Tongue (tissue), 2 donors: ENCODE results near the gene ATP1A2. TPM values are rescaled to one million over a fixed set of nuclear protein-coding genes. Genes with fewer than 3 reads are reported as not detected.

ENCODE experiments used
- DNase-seq: peaks from one replicate; pipeline ENCODE4 v3.0.0-alpha.2; 2015
- total RNA-seq: library from RNA; depleted of rRNA; stranded (reverse); fragments of >200 nt; gene quantifications from one replicate; pipeline ENCODE4 v1.2.3, GENCODE V29; 2014

Gene ATP1A2
- total RNA-seq, 1 donor from 2014 or later, result 144 TPM

DNA sequence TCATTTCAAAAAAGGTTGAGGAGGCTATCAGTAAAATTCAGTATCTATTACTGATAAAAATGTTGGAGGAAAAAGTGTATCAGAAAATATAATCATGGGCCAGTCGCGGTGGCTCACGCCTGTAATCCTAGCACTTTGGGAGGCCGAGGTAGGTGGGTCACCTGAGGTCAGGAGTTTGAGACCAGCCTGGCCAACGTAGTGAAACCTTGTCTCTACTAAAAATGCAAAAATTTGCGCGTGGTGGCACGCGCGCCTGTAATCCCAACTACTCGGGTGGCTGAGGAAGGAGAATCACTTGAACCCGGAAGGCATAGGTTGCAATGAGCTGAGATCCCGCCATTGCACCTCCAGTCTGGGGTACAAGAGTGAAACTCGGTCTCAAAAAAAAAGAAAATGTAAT is 30.5 kb downstream of the ATP1A2 start:
- no peak for DNase-seq

GRCh38 chr1:160148121-160148520 is 32.6 kb downstream of the ATP1A2 start:
- no peak for DNase-seq

- DNase-seq, result no peak
Observed at GRCh38 chr1:160149233-160149632, 33.7 kb downstream of the ATP1A2 start.

DNA sequence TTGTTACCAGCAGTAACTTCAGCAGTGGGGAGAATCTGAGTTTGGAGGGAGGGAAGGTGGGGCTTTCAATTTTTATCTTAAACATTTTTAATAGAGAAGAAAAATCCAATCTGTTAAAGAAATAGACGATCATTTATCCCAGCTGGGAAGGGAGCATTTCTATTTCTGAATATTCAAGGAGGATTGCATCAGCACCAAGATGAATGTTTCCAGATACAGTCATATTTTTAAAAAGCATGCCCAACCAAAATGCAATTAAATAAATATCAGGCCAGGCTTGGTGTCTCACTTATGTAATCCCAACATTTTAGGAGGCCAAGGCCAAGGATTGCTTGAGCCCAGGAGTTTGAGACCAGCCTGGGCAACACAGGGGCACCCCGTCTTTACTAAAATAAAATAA is 34.2 kb downstream of the ATP1A2 start:
- DNase-seq, result no peak

DNA sequence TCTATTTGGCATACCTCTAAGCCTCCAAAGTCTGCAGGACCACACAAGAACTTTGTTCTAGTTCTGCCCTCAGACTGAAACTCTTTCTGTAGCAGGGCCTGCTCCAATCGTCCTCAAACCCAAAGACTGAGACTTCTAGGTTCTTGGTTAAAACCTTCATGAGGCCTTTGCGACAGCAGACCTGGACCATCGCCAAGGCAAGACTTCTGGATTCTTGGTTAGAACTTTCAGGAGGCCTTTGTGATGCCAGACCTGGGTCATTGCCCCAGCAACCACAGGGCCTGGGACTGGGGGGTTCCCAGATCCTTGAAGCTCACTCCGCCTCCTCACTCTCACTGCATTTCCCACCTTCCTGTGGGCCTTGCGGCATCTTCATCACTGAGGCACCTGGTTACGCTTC is 35.7 kb downstream of the ATP1A2 start, which contains the start of gene ATP1A4:
Gene ATP1A4, plus strand, starts transcription at position 301 of the 400 bp plus-strand sequence. CDS start 438 bp downstream, outside the sequence.
- DNase-seq, result no peak

DNA sequence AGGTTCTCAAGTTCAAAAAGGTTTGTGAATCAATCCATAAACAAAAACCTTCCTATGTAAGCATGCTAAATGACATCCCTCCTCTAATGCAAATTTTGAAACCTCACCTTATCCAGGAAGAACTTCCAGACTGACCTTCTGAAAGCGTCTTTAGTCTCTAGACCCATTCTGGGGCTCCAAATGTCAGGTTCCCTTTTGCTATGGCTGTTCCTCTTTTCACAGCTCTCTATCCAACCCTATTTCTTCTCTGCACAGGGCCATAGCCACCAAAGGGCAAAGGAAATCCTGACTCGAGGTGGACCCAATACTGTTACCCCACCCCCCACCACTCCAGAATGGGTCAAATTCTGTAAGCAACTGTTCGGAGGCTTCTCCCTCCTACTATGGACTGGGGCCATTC is 39.2 kb downstream of the ATP1A2 start:
- no peak for DNase-seq

DNA sequence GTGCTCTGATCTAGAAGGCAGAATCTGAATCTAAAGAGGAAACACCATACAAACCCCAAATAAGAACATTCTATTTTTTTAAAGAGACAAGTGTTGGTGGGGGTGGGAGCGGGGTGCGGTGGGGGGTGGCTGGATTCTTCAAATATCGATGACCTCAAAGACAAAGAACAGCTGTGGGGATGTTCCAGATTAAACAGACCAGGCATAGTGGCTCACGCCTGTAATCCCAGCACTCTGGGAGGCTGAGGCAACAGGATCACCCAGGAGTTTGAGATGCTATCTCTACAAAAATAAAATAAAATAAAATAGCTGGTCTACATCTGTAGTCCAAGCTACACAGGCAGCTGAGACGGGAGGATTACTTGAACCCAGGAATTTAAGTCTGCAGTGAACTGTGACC is 40.8 kb downstream of the ATP1A2 start:
- DNase-seq, result peak; percentile 12

DNA sequence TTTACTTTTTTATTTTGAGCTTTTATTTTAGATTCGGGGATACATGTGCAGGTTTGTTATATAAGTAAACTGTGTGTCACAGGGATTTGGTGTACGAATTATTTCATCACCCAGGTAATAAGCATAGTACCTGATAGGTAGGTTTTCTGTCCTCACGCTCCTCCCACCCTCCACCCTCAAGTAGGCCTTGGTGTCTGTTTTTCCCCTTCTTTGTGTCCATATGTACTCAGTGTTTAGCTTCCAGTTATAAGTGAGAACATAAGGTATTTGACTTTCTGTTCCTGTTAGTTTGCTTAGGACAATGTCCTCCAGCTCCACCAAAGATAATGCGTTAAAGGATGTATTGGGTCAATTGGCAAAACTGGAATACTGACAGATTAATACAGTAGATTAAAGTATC is 41.6 kb downstream of the ATP1A2 start:
- DNase-seq, result no peak

DNA sequence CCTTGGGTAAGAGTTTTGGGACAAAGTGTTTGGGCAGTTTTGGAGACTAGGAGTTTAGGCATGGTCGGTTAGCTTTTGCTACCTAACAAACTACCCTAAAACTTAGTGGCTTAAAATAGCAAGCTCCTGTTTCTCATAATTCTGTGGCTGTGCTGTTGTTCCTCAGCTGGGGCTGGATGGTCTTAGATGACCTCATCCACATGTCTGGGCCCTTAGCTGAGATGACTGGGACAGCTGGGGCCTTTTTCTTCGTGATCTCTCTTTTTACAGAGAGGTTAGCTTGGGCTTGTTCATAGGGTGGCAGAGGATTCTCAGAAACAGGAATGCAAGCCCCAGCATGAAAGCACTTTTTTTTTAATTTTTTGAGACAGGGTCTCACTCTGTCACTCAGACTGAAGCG is 42.5 kb downstream of the ATP1A2 start:
- peak; percentile 31 for DNase-seq

GRCh38 chr1:160158534-160158933 is 43.0 kb downstream of the ATP1A2 start:
- no peak for DNase-seq

GRCh38 chr1:160159846-160160245 is 44.3 kb downstream of the ATP1A2 start:
- DNase-seq, result no peak

DNA sequence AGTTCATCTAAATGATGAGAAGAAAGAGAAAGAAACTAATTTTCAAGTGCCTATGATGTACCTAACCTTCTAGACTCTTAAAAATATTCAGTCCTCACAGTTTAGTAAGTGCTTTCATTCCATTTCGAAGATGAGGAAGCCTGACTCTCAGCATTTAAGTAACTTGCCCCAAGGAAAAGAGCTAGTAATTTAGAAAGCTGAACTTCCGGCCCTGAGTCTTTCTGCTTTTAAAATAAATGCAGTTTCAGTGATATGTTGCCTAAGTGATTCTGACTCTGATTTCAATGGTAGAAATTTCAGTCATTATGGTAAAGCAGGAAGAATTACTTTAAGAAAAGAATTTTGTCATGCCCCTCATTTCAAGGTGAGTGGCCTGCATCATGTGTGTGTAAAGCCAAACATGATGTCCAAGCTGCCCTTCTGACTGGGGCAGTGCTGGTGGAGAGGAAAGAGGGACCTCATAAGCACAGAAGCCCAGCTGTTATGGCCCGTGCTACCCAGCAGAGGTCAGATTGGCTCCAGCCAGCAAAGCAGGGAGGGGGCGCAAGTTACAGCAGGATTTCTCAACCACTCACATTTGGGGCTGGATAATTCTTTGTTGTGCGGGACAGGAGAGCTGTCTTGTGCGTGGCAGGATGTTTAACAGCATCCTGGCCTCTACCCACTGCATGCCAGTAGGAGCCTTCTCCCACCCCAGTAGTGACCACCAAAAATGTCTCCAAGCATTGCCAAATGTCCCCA is 46.6 kb downstream of the ATP1A2 start:
- peak; percentile 53 for DNase-seq

DNA sequence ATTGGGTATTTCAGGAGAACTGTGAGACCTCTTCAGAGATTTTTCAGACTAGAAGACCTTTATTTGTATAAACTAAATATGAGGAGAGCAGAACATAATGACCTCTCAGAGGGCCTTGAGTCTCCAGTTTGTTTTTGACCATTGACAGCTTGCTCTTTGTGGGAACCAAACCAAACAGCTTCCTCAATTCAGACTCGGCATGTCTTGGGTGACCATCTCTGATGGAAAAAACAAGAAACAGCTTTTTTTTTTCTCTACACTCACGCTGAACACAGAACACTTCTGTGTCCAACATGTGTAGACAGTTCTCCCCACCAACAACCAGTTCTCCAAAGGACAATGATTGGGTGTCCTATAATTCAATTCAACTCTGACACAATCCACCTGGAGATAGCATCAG is 47.4 kb downstream of the ATP1A2 start:
- DNase-seq, result no peak

DNA sequence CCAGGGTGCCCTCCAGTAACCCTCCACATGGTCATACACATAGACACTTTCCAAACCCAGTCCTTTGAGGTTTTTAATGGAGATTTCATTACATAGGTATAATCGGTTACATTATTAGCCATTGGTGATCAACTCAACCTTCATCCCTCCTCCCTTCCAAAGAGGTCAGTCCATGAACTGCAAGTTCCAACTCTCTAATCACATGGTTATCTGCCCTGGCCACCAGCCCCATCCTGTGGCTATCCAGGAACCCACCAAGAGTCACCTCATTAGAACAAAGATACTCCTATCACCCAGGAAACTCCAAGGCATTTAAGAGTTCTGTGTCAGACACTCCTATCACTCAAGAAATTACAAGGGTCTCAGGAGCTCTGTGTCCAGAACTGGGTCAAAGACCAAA is 48.1 kb downstream of the ATP1A2 start:
- DNase-seq, result no peak

DNA sequence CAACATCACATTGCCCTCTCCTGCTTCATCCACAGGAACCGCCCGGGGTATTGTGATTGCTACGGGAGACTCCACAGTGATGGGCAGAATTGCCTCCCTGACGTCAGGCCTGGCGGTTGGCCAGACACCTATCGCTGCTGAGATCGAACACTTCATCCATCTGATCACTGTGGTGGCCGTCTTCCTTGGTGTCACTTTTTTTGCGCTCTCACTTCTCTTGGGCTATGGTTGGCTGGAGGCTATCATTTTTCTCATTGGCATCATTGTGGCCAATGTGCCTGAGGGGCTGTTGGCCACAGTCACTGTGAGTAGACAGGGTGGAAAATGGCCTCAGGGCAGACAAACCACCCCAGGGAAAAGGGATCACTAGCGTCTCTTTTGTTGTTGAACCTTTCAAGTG is 48.6 kb downstream of the ATP1A2 start:
- DNase-seq, result no peak

GRCh38 chr1:160166166-160166868 is 50.8 kb downstream of the ATP1A2 start:
- DNase-seq, result no peak

DNA sequence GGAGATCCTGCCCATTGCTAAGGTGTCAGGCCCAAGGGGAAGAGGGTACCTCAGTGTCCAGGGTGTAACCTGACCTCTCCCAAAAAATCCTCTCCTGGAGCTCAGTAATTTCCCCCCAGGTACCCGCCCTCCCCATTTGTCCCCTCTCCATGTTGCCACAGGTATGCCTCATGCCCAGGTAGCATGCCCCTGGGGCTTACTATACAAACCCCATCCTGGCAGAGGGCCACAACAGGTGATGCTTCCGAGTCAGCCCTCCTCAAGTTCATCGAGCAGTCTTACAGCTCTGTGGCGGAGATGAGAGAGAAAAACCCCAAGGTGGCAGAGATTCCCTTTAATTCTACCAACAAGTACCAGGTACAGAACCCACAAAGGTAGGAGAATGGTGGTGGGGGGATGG is 51.5 kb downstream of the ATP1A2 start:
- DNase-seq, result no peak

DNA sequence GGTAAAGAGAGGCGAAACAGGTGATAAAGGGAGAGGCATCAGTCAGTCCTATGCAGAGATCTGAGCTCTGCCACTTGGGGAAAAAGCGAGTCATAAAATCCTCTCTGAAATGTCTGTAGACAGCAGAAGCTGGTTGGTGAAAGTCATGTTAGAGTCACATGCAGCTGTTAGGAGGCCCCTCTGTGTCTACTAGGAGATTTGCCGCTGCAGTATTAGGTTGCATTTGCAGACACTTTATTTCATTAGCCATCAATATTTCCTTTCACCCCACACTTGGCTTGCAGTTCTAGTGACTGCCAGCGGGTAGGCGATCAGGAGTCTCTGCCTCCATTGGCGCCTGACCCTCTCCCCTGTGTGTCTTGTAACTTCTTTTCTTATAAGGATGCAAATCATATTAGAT is 52.0 kb downstream of the ATP1A2 start:
- DNase-seq, result peak; percentile 79

DNA sequence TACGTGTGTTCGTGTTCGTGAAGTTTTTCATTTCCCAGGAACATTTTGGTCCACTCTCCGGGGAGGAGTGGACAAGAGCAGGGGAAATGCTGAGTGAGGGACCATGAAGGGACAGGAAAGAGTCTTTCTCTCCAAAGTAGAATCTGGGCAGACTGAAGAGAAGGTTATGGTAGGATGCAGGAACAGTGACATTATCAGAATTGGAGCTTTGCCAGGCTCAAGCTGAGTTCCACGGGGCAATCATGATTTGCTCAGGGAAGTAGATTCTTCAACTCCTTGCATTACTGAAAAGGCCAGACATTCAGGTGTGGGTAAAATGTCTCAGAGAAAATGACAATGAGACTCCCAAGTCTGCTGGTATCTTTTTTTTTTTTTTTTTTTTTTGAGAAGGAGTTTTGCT is 52.5 kb downstream of the ATP1A2 start:
- peak; percentile 20 for DNase-seq

DNA sequence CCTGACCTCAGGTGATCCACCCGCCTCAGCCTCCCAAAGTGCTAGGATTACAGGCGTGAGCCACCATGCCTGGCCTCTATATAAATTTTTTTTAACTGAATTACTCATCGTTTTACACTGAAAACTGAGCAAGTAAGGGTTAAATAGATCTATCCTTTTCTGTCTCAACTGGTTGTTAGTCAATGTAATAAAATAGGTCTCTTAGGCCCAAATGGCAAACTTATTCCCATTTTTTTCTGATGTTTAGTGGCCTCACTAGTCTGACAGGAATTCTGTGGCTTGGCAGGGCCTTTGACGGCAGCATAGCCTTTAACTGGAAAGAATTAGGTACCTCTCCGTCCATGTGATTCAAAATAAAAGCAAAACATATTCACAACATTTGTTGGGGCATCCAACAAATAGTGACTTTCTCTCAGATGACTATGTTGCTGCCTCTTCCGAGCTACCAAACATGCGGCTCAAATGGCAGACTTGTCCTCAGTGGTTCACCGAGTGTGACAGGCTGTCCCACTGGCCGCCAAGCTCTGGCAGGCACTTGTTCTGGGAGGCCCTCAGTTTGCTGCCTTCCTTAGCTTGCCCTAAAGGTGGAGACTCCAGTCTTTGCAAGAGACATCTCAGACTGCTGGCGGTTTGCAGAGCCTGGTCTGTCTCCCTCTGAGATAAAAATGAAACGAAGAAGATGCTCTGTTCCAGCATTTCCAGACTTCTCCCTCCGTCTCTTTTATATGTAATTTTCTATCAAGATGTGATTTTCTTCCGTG is 53.2 kb downstream of the ATP1A2 start:
- DNase-seq, result peak; percentile 43

- DNase-seq, result no peak
Observed at GRCh38 chr1:160169553-160170399, 54.2 kb downstream of the ATP1A2 start.

DNA sequence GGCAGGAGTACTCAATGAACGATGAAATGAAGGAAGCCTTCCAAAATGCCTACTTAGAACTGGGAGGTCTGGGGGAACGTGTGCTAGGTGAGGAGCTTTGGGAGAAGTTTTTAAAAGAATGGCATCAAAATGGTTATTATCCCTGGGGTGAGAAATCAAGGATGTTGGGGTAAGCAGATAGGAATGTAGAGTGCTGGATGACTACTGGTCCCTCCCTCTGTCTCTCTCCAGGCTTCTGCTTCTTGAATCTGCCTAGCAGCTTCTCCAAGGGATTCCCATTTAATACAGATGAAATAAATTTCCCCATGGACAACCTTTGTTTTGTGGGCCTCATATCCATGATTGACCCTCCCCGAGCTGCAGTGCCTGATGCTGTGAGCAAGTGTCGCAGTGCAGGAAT is 55.8 kb downstream of the ATP1A2 start:
- DNase-seq, result no peak
